Erythroblast (primary cell): ENCODE data around the gene NOD1.

Experiments used
- GATA1 ChIP-seq: IDR thresholded peaks from 2 replicates; pipeline ENCODE4 v1.6.1; 2011; ENCODE audit warnings: low read depth, mild to moderate bottlenecking, control low read depth, low read length, moderate library complexity
- POLR2A ChIP-seq: IDR thresholded peaks from 2 replicates; pipeline ENCODE4 v1.6.1; 2011; ENCODE audit warnings: mild to moderate bottlenecking, low read length

DNA sequence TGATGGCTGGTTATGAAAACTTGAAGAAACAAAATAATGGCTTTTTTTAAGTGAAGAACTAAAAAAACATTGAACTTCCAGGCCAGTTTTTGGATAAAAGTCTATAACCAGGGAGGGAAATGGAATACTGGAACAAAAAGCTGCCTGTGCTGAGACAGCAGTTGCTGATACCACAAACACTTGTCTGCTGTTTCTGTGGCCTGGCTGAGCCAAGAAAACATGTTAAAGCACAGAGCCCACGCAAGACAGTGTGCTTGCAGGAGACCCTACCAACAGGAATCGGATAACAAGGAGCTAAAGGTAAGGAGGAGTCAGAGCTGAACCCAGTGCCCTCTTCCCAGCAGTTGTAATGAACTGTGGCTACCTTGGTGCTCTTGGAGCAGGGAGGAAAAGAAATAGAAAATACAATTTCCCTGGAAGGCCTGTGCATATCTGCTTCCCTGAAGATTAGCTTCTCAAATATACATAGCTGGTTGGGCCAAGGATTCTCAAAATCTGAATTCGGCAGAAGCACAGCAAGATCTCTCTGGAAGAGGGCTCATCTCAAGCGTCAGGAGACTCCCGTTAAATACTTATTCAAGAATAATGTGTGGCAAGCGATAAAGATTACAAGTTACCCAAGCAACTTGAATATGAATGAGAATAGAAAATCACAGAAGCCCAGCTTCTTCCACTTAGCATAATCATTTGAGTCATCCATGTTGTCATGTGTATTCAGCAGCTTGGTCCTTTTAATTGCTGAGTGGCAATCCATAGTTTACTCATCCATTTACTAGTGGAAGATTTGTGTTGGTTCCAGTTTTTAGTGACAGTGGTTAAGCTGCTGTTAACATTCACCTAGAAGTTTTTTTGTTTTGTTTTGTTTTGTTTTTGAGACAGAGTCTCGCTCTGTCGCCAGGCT, 87.6 kb downstream of the NOD1 start:
- no peak for TF ChIP-seq POLR2A
- no peak for TF ChIP-seq GATA1
